HG02678 (cell line): Measurements from ENCODE around the gene DZIP1L.

Experiments
- ATAC-seq: cut with Tn5 transposase; IDR thresholded peaks from one replicate; pipeline ENCODE4 v1.9.1; 2021; ENCODE audit warnings: mild to moderate bottlenecking, moderate library complexity; ENCODE audit not compliant: unreplicated experiment

The DZIP1L gene

DNA sequence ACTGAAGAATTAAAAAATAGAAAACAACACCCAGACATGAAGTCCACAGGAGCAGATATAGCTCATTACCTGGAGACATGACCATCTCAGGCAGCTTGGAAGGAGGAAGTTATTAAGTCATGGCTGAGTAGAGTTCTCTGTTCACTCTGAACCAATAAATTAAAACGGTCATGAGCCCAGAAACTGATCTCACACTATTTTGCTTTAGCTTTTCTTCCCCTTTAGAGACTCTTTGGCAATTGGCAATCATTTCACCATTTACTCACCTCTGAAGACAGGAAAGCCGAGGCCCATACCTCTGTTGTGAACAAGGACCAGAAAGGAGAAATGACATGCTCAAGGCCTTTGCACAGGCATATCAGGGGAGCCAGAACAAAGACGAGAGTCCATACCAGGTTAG is 78.8 kb downstream of the DZIP1L start:
- no peak for ATAC-seq

DNA sequence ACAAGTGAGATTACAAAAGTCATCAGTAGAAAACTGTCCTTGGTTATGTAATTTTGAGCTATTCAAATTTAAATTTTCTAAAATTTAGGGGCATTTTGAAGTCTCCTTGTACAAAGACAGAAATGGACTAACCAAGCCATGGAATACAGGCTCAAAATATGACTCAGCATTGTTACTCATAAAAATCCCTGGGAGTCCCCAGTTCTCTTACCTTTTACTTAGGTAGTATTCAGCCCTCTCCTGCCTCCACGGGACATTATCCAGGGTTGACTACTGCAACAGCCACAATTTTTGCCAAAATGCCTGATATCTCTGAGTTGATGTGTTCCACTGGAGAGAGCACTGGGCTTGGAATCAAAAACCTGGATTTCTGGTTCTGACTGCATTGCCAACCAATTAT is 80.5 kb downstream of the DZIP1L start:
- no peak for ATAC-seq

- ATAC-seq = peak; percentile 16
Measured at GRCh38 chr3:138033202-138033691, 82.2 kb downstream of the DZIP1L start.

GRCh38 chr3:138032567-138032966 is 82.8 kb downstream of the DZIP1L start:
- peak; percentile 53 for ATAC-seq

DNA sequence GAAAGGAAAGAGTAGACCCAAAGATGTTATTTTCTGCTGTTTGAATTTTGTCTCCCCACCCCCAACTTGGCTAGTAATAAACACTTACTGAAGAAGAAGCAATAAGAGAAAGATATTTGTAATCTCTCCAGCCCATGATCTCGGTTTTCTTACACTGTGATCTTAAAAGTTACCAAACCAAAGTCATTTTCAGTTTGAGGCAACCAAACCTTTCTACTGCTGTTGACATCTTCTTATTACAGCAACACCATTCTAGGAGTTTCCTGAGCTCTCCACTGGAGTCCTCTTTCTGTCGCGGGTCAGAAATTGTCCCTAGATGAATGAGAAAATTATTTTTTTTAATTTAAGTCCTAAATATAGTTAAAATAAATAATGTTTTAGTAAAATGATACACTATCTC is 83.9 kb downstream of the DZIP1L start:
- no peak for ATAC-seq

- no peak for ATAC-seq
Measured at GRCh38 chr3:138030734-138031280, 84.6 kb downstream of the DZIP1L start.

GRCh38 chr3:138027821-138028220 is 87.6 kb downstream of the DZIP1L start:
- no peak for ATAC-seq

DNA sequence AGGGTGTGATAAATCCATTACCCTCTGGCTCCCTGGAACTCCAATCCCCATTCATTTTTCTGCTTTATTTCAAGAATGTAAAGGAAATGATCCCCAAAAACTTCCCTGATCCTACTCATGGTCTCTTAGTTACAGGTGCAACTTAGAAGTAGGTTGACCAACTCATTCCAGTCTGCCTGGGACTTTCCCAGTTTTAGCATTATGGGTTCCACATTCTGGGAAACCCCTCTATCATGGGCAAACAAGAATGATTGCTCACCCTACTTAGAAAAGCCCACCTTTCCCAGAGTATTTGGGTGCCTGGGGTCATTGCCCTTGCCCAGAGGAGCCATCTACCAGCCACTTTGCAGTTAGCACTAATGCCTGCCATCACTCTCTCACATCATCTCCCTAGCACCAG is 89.9 kb downstream of the DZIP1L start:
- ATAC-seq = no peak

DNA sequence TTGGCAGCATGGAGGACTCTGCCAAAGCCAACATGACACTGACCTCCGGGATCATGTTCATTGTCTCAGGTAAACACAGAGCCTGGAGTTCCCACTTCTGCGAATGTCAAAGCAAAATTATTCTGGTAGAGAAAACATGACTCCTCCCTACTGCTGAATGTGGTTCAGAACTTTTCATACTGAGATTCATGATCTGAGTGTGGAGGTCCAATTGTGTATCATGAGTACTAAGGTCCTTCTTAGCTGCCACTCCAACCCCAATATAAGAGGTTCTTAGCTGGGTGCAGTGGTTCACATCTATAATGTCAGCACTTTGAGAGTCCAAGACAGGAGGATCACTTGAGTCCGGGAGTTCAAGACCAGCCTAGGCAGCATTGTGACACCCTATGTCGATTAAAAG is 91.7 kb downstream of the DZIP1L start:
- ATAC-seq = no peak

DNA sequence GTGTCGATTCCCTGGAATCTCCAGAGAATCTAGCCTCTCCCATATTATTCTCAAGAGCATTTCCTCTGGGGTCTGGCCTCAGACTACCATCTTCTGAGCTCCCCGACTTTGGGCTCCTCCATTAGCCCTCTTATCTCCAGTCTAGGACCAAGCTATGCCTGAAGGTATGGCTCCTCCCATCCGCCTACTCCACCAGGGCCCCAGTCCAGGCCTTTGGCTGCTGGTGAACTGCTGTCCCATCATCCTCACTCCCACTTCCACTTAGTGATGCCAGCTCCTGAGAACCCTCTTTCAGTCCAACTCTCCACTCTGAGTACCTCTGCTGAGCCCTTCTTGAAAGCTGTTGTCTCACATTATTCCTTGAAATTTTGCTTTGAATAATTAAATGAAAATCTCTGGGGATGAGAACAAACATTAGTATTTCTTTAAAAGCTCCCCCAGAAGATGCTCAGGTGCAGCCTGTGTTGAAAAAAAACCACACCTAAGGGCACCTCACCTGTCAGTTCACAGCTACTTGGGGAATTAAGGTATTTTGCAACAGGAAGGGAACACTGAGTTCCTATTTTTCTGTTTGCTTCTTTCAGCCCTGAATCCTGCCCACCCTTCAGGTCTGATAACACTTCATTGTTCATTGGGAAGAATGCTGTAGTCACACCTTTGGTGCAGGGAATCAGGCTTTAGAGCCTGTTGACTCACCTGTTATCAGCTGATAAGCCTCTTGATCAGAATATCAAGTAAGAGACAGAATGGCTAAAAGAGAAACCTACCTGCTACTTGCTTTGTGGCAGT is 95.9 kb downstream of the DZIP1L start:
- no peak for ATAC-seq

- no peak for ATAC-seq
Measured at GRCh38 chr3:138016065-138016464, 99.3 kb downstream of the DZIP1L start.

GRCh38 chr3:138012526-138012925 is 102.9 kb downstream of the DZIP1L start:
- no peak for ATAC-seq
